PC-9 (cell line): ENCODE results near the gene OXSR1. TPM values are rescaled to one million over a fixed set of nuclear protein-coding genes. Genes with fewer than 3 reads are reported as not detected.

ENCODE experiments used
- BruUV-seq: library from RNA; stranded (reverse); fragments of 400-500 nt; replicated peaks from 2 replicates; lab custom pipeline; 2021; lab: Mats Ljungman, UMichigan
- CTCF ChIA-PET: fragments of 300-600 bp; sonication (Branson Sonifier 250); formaldehyde crosslinking; loops from one replicate; lab custom pipeline; 2022; ENCODE audit warnings: antibody characterized with exemption; lab: Charles Lee
- POLR2A ChIA-PET: fragments of 300-600 bp; sonication (Branson Sonifier 250); formaldehyde crosslinking; loops from one replicate; lab custom pipeline; 2022; ENCODE audit warnings: antibody characterized with exemption; ENCODE audit not compliant: unreplicated experiment; lab: Charles Lee
- DNase-seq, 2 experiments: peaks; one replicate each; pipeline versions ENCODE4 v3.0.0 to v3.0.0-alpha.2; 2015 to 2022; ENCODE audit warnings: mixed read lengths in 1 of 2
- H2AFZ ChIP-seq: fragments of 200-600 bp; sonication (generic); 2 replicates; pipeline ENCODE4 v1.8.1; 2017; ENCODE audit warnings: antibody characterized with exemption
- H3F3A ChIP-seq: fragments of 200-600 bp; sonication (generic); 2 replicates; pipeline ENCODE4 v1.8.1; 2017; ENCODE audit warnings: antibody characterized with exemption, mild to moderate bottlenecking, low read depth; ENCODE audit not compliant: insufficient read depth
- H3K27ac ChIP-seq: fragments of 200-600 bp; sonication (generic); 2 replicates; pipeline ENCODE4 v1.6.1; 2016; ENCODE audit warnings: mixed run types
- H3K27me3 ChIP-seq: fragments of 200-600 bp; sonication (generic); 2 replicates; pipeline ENCODE4 v1.6.1; 2016; ENCODE audit warnings: low read depth, mixed run types; ENCODE audit not compliant: insufficient read depth
- H3K36me3 ChIP-seq: fragments of 200-600 bp; sonication (generic); 2 replicates; pipeline ENCODE4 v1.6.1; 2016; ENCODE audit warnings: low read depth, mixed run types
- H3K4me1 ChIP-seq: fragments of 200-600 bp; sonication (generic); replicated peaks from 2 replicates; pipeline ENCODE4 v1.6.1; 2016; ENCODE audit warnings: mixed run types; ENCODE audit not compliant: insufficient read depth
- H3K4me2 ChIP-seq: fragments of 200-600 bp; sonication (generic); 2 replicates; pipeline ENCODE4 v1.6.1; 2017; ENCODE audit warnings: mixed run types
- H3K4me3 ChIP-seq: fragments of 200-600 bp; sonication (generic); 2 replicates; pipeline ENCODE4 v1.6.1; 2016; ENCODE audit warnings: mixed run types
- H3K79me2 ChIP-seq: fragments of 200-600 bp; sonication (generic); 2 replicates; pipeline ENCODE4 v1.6.1; 2017; ENCODE audit warnings: low read depth, mixed run types
- H3K9me2 ChIP-seq: fragments of 200-600 bp; sonication (generic); 2 replicates; pipeline ENCODE4 v1.8.1; 2017; ENCODE audit warnings: mild to moderate bottlenecking; ENCODE audit not compliant: insufficient read depth
- H3K9me3 ChIP-seq: fragments of 200-600 bp; sonication (generic); 2 replicates; pipeline ENCODE4 v1.8.1; 2016; ENCODE audit warnings: low read depth; ENCODE audit not compliant: insufficient read depth
- H4K20me1 ChIP-seq: fragments of 200-600 bp; sonication (generic); 2 replicates; pipeline ENCODE4 v1.8.1; 2017; ENCODE audit not compliant: insufficient read depth
- CTCF ChIP-seq: fragments of 200-600 bp; sonication (generic); conservative IDR thresholded peaks from 2 replicates; pipeline ENCODE4 v1.6.1; 2017; ENCODE audit warnings: mixed run types, antibody characterized with exemption, mild to moderate bottlenecking, moderate library complexity
- EZH2 ChIP-seq: fragments of 200-600 bp; sonication (generic); IDR thresholded peaks from 2 replicates; pipeline ENCODE4 v1.8.0; 2017; ENCODE audit warnings: antibody characterized with exemption, low read depth
- intact Hi-C: fragments of 100-400 bp; cut with micrococcal nuclease; formaldehyde crosslinking; loops from one replicate; pipeline ENCODE4 v1.10.0; 2022; ENCODE audit not compliant: unreplicated experiment
- total RNA-seq: library from RNA; stranded (reverse); gene quantifications from 2 replicates; pipeline ENCODE4 v1.2.3, GENCODE V29; 2021

The OXSR1 gene
- total RNA-seq, 1 experiment from 2014 or later, result 54.3 TPM

GRCh38 chr3:38229036-38229435 lies 63.7 kb downstream of the OXSR1 start:
- TF ChIP-seq CTCF (no peak), EZH2 (no peak)
- Histone ChIP-seq H2AFZ (no peak overlapping the region), H3K27me3 (no peaks in the 10 kb centered on the region), H4K20me1 (no peaks in the 10 kb centered on the region; the same call in 1 of the 2 replicates), H3F3A (peaks cover 9% of the 10 kb centered on the region; the same call in 1 of the 2 replicates), H3K4me2 (no peak overlapping the region), H3K9me2 (no peaks in the 10 kb centered on the region), H3K4me3 (no peak overlapping the region), H3K9me3 (no peaks in the 10 kb centered on the region; the same call in 1 of the 2 replicates), H3K79me2 (0 out of 2 replicates have a peak, but pooled peaks cover 3% of the 10 kb centered on the region), H3K27ac (no peak overlapping the region), H3K36me3 (peaks cover 41% of the 10 kb centered on the region), H3K4me1 (peaks cover 5% of the 10 kb centered on the region; the same call in 1 of the 2 replicates)
- no TSS peak for BruUV-seq
- POLR2A ChIA-PET, result no interaction called here
- intact Hi-C loops, result no loop called here
- CTCF ChIA-PET, result interaction anchor here (0.6 kb wide), 1 partner anchor 43 kb away, joined by 6 read pairs; no protein-coding TSS in a partner anchor
- DNase-seq, result no peak

- H3K4me1 ChIP-seq, result peaks cover 5% of the 10 kb centered on the region; the same call in 1 of the 2 replicates
- ChIA-PET CTCF (no interaction called here), POLR2A (no interaction called here)
- TF ChIP-seq CTCF, result no peak
- TF ChIP-seq EZH2, result no peak
- no peak overlapping the region for H3K4me2 ChIP-seq
- peaks cover 3% of the 10 kb centered on the region; the same call in 1 of the 2 replicates for H3F3A ChIP-seq
- no peak overlapping the region for H2AFZ ChIP-seq
- 0 out of 2 replicates have a peak, but pooled peaks cover 3% of the 10 kb centered on the region for H3K79me2 ChIP-seq
- H3K9me3 ChIP-seq, result no peaks in the 10 kb centered on the region
- BruUV-seq, result no TSS peak
- peaks cover 26% of the 10 kb centered on the region for H3K36me3 ChIP-seq
- no peaks in the 10 kb centered on the region for H3K9me2 ChIP-seq
- intact Hi-C loops, result no loop called here
- no peaks in the 10 kb centered on the region for H3K27me3 ChIP-seq
- no peak overlapping the region for H3K27ac ChIP-seq
- no peak for DNase-seq
- H3K4me3 ChIP-seq, result no peak overlapping the region
- no peaks in the 10 kb centered on the region; the same call in 1 of the 2 replicates for H4K20me1 ChIP-seq
Observed at GRCh38 chr3:38232701-38233100, 67.4 kb downstream of the OXSR1 start.

- peaks cover 30% of the 10 kb centered on the region for H3K36me3 ChIP-seq
- no peaks in the 10 kb centered on the region for H3K9me3 ChIP-seq
- no peak overlapping the region for H3K4me3 ChIP-seq
- no TSS peak for BruUV-seq
- no peak overlapping the region for H3K27ac ChIP-seq
- TF ChIP-seq EZH2 (no peak), CTCF (no peak)
- no peaks in the 10 kb centered on the region for H3K4me1 ChIP-seq
- H2AFZ ChIP-seq, result no peak overlapping the region
- no peak overlapping the region for H3K4me2 ChIP-seq
- intact Hi-C loops, result no loop called here
- H3F3A ChIP-seq, result no peaks in the 10 kb centered on the region
- H3K27me3 ChIP-seq, result no peaks in the 10 kb centered on the region
- H3K79me2 ChIP-seq, result no peaks in the 10 kb centered on the region
- ChIA-PET CTCF (no interaction called here), POLR2A (interaction anchor here (0.7 kb wide), 1 partner anchor 70 kb away, joined by 3 read pairs; the partner anchor contains the start of gene OXSR1)
- no peaks in the 10 kb centered on the region for H3K9me2 ChIP-seq
- no peak for DNase-seq
- no peaks in the 10 kb centered on the region; the same call in 1 of the 2 replicates for H4K20me1 ChIP-seq
Observed at GRCh38 chr3:38235466-38235865, 70.1 kb downstream of the OXSR1 start.
